ENCODE measurements around the gene LSM3. TPM values are rescaled to one million over a fixed set of nuclear protein-coding genes. Genes with fewer than 3 reads are reported as not detected.

Gene LSM3
- total RNA-seq, 8 experiments from 2014 or later, result 15.5 to 24.5 (median 19.5) TPM

DNA sequence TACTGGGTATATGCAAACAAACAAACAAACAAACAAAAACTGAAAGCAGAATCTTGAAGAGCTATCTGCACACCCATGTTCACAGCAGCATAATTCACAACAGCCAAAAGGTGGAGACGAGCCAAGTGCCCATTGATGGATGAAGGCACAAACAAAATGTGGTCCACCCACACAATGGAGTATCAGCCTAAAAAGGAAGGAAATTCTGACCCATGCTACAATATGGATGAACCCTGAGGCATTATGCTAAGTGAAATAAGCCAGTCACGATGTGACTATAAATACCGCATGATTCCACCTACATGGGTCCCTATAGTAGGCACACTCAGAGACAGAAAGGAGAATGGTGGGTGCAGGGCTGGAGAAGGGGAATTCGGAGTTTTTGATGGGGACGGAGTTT, 24.3 kb upstream of the LSM3 start:
- no peak overlapping the region for H3K27ac ChIP-seq
- H3K4me1 ChIP-seq (replicated peaks in 1 of 2), result no peaks in the 10 kb centered on the region
- peak in 4 of 8 experiments; percentile 29 to 83 (median 71) for ATAC-seq (replicated peaks in 6 of 8)
- 50 to 100% (median 93%) methylated on average over 2 to 5 of the region's 5 CpGs; no CpG with 5 or more reads in 2 of the 10 experiments for WGBS, 10 experiments
- H3K4me3 ChIP-seq, result no peak overlapping the region
- in situ Hi-C loops (cut with MboI; ENCODE audit: low pct_unique_long_range_greater_than_20kb in 2 of 9, low sequenced_read_pairs in 9 of 9, unreplicated experiment in 9 of 9), result no loop called here

DNA sequence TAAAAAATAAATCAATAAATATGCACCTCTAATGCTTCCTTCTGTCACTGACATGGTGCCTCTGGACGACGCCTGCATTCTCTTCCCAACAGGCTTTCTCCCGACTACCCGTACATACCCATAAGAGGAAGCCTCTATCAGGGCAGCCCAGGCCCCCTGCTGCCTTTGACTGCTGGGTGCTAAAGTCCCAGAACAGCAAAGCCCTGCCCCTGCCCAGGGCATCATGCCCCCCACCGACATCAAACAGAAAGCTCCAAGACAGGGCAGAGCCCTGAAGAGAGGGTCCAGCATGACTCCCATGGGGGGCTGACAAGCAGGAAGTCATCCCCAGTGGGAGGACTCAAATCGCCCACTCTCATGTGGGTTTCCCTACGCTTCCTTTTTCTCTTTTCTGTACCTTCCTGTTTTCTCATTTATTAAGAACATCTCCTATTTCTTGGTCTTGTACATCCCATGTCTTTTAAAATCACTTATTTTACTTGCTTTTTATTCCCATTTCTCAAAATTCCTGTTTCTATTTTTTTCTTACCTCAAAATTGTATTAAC, 23.6 kb upstream of the LSM3 start:
- Histone ChIP-seq H3K4me3 (no peak overlapping the region), H3K4me1 (replicated peaks in 1 of 2) (no peaks in the 10 kb centered on the region), H3K27ac (no peak overlapping the region)
- ATAC-seq (replicated peaks in 6 of 8), result no peak
- in situ Hi-C loops (cut with MboI; ENCODE audit: low pct_unique_long_range_greater_than_20kb in 2 of 9, low sequenced_read_pairs in 9 of 9, unreplicated experiment in 9 of 9), result no loop called here
- WGBS, 10 experiments, result 80 to 100% (median 97%) methylated on average over 1 to 5 of the region's 7 CpGs

DNA sequence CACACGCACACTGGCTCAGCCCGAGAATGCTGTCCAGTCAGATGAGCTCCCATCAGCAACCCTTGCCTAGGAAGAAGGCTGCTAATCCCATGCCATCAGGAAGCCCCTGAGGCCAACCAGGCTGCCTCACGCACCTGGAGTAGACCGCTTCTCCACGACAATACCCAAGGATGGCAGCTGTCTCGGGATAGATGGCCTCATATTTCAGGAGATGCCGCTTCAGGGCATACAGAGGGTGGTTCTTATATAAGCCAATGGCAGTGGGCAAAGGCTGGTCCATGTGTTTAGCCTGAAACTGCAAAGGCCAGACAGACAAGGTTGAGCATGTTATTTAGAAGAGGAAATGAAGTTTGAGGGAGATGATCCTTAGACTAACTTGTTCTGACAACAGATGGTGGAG, 22.4 kb upstream of the LSM3 start:
- WGBS, 10 experiments, result 72 to 100% (median 94%) methylated on average over 2 to 5 of the region's 7 CpGs; no CpG with 5 or more reads in 1 of the 10 experiments
- Histone ChIP-seq H3K4me1 (replicated peaks in 1 of 2) (no peaks in the 10 kb centered on the region), H3K4me3 (no peak overlapping the region), H3K27ac (no peak overlapping the region)
- in situ Hi-C loops (cut with MboI; ENCODE audit: low pct_unique_long_range_greater_than_20kb in 2 of 9, low sequenced_read_pairs in 9 of 9, unreplicated experiment in 9 of 9), result no loop called here
- no peak for ATAC-seq (replicated peaks in 6 of 8)

DNA sequence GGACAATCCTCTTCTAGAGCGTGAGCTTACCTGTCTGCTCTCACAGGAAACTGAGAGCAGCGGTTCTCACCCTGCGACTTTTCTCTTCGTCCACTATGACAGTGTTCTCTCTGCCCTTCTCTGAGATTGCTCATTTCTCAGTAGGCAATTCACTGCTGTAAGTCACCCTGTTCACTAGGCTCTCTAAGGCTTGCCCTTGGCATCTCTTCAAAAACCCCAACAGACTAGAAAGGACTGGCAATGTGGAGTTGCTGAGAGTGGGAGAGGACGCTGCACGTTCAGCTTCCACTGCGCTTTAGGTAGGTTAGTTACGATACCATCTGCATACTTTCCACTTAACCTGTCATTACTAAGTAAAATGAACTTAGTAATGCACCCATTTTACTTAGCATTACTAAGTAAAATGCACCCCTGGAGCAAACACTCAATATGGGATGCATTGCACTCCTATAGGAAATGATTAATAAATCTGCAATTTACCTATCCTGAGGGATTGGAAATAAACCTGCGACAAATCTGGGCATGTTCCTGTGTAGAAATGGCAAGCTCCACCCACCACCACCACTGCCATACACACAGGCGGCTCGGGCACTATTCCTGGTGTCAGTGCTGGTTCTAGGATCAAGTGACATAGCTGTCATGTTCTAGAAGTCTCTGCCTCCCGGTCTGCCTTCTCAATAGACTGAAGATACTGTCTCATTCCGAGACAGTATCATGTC, 21.6 kb upstream of the LSM3 start:
- Histone ChIP-seq H3K4me3 (no peak overlapping the region), H3K4me1 (replicated peaks in 1 of 2) (no peaks in the 10 kb centered on the region), H3K27ac (no peak overlapping the region)
- no peak for ATAC-seq (replicated peaks in 6 of 8)
- WGBS, 10 experiments, result 80 to 100% (median 96%) methylated on average over 1 to 11 of the region's 13 CpGs; no CpG with 5 or more reads in 1 of the 10 experiments
- in situ Hi-C loops (cut with MboI; ENCODE audit: low pct_unique_long_range_greater_than_20kb in 2 of 9, low sequenced_read_pairs in 9 of 9, unreplicated experiment in 9 of 9), result no loop called here

DNA sequence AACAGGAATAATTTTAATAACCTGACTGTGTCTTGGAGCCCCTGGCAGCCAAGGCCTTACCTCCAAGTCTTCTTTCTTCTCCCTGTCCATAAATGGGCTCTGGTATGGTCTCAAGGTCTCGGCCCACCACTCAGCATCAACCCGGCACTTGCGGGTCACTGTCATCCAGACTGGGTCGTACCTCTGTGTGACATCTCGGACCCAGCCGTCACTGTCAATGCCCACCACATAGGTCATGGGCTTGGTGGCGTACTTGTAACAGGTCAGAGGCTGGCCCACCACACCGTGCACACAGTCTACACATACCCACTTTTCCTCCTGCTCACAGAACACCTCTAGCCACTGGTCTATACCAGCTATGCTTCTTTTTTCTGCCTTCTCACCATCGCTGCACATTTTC, 20.7 kb upstream of the LSM3 start:
- H3K4me1 ChIP-seq (replicated peaks in 1 of 2), result no peaks in the 10 kb centered on the region
- WGBS, 10 experiments, result 84 to 100% (median 97%) methylated on average over 1 to 9 of the region's 9 CpGs; no CpG with 5 or more reads in 5 of the 10 experiments

DNA sequence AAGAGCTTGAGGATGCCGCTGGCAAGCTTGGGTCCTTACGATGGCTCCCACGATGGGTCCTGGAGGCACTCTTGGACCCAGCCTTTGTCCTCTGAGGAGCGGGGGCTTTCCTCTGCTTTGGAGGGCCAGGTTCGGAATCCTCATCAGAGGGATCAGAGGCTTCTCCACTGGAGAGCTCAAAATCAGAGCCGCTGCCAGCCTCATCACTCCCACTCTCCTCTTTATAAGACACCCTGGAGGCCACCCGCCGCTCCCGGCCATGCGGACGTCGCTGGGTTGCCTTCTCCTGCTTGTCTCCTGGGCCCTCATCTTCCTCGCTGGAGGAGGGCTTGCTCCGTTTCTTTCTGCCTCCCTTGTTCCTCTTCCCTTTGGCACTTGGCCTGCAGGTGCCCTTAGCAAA, 20.2 kb upstream of the LSM3 start:
- in situ Hi-C loops (cut with MboI; ENCODE audit: low pct_unique_long_range_greater_than_20kb in 2 of 9, low sequenced_read_pairs in 9 of 9, unreplicated experiment in 9 of 9), result no loop called here
- ATAC-seq (replicated peaks in 6 of 8), result no peak
- no peak overlapping the region for H3K4me3 ChIP-seq
- 85 to 100% (median 99%) methylated on average over 1 to 10 of the region's 14 CpGs; no CpG with 5 or more reads in 2 of the 10 experiments for WGBS, 10 experiments
- H3K4me1 ChIP-seq (replicated peaks in 1 of 2), result no peaks in the 10 kb centered on the region
- no peak overlapping the region for H3K27ac ChIP-seq

More for the DNA sequence above, 20.7 kb upstream of the LSM3 start:
- ATAC-seq (replicated peaks in 6 of 8), result no peak
- Histone ChIP-seq H3K4me3 (no peak overlapping the region), H3K27ac (no peak overlapping the region)
- in situ Hi-C loops (cut with MboI; ENCODE audit: low pct_unique_long_range_greater_than_20kb in 2 of 9, low sequenced_read_pairs in 9 of 9, unreplicated experiment in 9 of 9), result no loop called here

DNA sequence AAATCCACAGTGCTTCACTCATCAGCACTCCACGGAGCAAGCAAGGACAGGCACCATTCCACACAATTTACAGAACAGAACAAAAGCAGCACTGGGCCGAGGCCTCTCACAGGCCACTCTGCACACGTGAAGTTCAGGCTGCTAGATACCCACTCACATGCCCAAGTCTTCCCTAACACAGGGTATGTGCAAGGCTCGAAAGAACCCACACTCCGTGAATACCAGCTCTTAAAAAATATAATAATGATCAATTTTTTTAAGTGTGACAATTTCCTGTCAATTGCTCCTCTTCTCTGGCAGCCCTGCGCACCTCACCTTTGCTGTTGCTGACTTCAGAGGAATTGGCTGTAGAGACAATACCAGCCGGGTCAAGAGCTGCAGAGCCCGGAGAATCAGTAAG, 19.2 kb upstream of the LSM3 start:
- WGBS, 10 experiments, result 87 to 100% (median 94%) methylated on average over 1 to 5 of the region's 8 CpGs; no CpG with 5 or more reads in 1 of the 10 experiments
- Histone ChIP-seq H3K4me3 (no peak overlapping the region), H3K27ac (no peak overlapping the region), H3K4me1 (replicated peaks in 1 of 2) (no peaks in the 10 kb centered on the region)
- no peak for ATAC-seq (replicated peaks in 6 of 8)
- in situ Hi-C loops (cut with MboI; ENCODE audit: low pct_unique_long_range_greater_than_20kb in 2 of 9, low sequenced_read_pairs in 9 of 9, unreplicated experiment in 9 of 9), result no loop called here

DNA sequence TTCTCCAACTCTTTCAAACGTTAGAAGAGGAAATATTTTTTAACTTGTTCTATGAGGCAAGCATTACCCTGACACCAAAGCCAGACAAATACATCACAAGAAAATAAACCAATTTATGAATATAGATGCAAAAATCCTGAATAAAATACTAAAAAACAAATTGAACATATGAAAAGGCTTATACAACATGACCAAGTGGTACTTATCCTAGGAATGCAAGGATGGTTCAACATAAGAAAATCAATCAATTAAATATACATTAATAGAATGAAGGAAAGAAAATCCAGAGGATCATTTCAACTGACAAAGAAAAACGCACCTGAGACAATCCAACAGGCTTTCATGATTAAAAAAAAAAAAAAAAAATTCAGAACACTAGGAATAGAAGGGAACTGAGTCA, 17.3 kb upstream of the LSM3 start:
- no peak overlapping the region for H3K27ac ChIP-seq
- no peak overlapping the region for H3K4me3 ChIP-seq
- no peaks in the 10 kb centered on the region for H3K4me1 ChIP-seq (replicated peaks in 1 of 2)
- WGBS, 10 experiments, result 80 to 100% (median 98%) methylated on average over 1 to 2 of the region's 2 CpGs
- in situ Hi-C loops (cut with MboI; ENCODE audit: low pct_unique_long_range_greater_than_20kb in 2 of 9, low sequenced_read_pairs in 9 of 9, unreplicated experiment in 9 of 9), result no loop called here
- no peak for ATAC-seq (replicated peaks in 6 of 8)

DNA sequence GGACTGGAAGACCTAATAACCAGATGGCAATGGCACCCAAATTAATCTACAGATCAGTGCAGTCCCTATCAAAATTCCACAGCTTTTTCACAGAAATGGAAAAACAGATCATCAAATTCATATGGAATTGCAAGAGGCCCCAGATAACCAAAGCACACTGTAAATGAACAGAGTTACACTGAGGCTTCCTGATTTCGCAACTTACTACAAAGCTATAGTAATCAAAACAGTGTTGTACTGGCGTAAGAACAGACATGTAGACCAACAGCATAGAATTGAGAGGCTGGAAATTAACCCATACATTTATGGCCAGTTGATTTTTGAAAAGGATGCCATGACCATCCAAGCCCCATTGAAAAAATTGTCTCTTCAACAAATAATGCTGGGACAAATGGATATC, 16.4 kb upstream of the LSM3 start:
- WGBS, 10 experiments, result 75 to 100% (median 100%) methylated on average over 1 to 2 of the region's 2 CpGs; no CpG with 5 or more reads in 1 of the 10 experiments

DNA sequence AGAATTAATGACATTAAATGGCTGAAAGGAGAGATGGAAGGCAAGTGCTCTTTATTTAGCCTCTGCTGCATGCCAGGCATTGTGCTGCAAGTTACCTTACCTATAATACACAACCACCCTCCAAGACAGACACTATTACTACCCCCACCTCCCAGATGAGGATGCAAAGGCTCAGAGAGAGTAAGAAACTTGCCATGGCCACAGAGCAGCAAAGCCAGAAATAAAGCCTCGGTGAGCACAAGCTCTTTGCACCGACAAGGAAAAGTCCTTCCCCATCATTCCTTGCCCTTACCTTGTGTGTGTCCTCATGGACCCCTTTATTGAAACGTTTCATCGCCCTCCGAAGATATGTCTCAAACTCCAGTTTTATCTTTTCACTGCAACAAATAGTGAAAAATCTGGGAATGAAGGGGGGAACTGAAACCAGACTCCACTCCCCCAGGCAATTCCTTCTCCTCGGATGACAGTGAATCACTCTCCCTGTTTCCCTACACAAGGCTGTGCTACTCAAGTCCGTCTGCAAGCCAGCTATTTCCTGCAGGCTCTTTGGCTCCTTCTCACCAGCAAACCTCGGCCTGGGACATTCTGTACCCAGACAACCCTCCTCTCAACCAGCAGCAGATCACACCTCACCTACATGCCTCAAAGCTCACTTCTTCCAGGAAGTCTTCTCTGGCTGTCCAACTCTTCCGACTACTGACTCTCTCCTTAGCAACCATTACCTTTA, 11.6 kb upstream of the LSM3 start:
- WGBS, 10 experiments, result 33 to 100% (median 95%) methylated on average over 1 to 9 of the region's 9 CpGs; no CpG with 5 or more reads in 2 of the 10 experiments
- H3K4me1 ChIP-seq (replicated peaks in 1 of 2), result no peaks in the 10 kb centered on the region
- no peak overlapping the region for H3K27ac ChIP-seq
- in situ Hi-C loops (cut with MboI; ENCODE audit: low pct_unique_long_range_greater_than_20kb in 2 of 9, low sequenced_read_pairs in 9 of 9, unreplicated experiment in 9 of 9), result no loop called here
- no peak overlapping the region for H3K4me3 ChIP-seq
- no peak for ATAC-seq (replicated peaks in 6 of 8)

More for the DNA sequence above, 16.4 kb upstream of the LSM3 start:
- Histone ChIP-seq H3K4me1 (replicated peaks in 1 of 2) (no peaks in the 10 kb centered on the region), H3K27ac (no peak overlapping the region), H3K4me3 (no peak overlapping the region)
- no peak for ATAC-seq (replicated peaks in 6 of 8)
- in situ Hi-C loops (cut with MboI; ENCODE audit: low pct_unique_long_range_greater_than_20kb in 2 of 9, low sequenced_read_pairs in 9 of 9, unreplicated experiment in 9 of 9), result no loop called here

DNA sequence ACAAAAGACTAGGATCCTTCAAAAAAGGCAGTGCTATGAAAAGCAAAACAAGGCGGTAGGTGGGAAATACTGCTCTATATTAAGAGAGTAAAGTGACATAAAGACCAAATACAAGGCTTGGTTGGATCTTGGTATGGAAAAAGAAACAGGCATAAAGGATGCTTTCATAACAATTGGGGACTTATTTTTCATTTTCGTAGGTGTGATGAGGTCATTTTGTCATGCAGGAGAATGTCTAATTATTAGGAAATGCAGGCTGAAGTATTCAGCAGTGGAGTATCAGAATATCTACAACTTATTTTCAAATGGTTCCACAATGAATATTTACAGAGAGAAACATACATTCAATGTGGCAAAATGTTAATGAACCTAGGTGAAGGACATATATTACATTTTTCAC, 9.2 kb upstream of the LSM3 start:
- in situ Hi-C loops (cut with MboI; ENCODE audit: low pct_unique_long_range_greater_than_20kb in 2 of 9, low sequenced_read_pairs in 9 of 9, unreplicated experiment in 9 of 9), result no loop called here
- WGBS, 10 experiments, result 63 to 100% (median 86%) methylated on average over 1 to 2 of the region's 2 CpGs
- no peak for ATAC-seq (replicated peaks in 6 of 8)
- Histone ChIP-seq H3K4me1 (replicated peaks in 1 of 2) (peaks cover 0 to 2% of the 10 kb centered on the region in 2 donors), H3K27ac (no peak overlapping the region), H3K4me3 (no peak overlapping the region)

DNA sequence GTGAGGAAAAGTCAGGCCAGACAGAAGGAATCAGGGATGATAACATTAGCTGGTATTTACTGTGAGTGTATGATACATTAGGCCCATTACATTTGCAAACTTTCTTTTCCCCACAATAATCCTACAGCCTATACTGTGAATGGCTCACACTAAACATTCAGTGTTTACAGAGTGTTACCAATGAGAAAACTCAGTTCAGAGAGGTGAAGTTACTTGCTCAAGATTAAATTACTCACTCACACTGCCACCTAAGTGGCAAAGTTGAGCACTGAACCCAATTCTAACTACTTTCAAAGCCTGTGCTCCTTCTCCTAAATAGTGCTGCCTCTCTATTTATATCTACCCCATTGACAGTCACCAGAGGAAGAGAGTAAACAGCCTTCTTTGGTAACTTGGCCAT, 8.7 kb upstream of the LSM3 start:
- in situ Hi-C loops (cut with MboI; ENCODE audit: low pct_unique_long_range_greater_than_20kb in 2 of 9, low sequenced_read_pairs in 9 of 9, unreplicated experiment in 9 of 9), result no loop called here
- H3K4me1 ChIP-seq (replicated peaks in 1 of 2), result peaks cover 0 to 2% of the 10 kb centered on the region in 2 donors
- H3K4me3 ChIP-seq, result no peak overlapping the region
- no peak overlapping the region for H3K27ac ChIP-seq
- no peak for ATAC-seq (replicated peaks in 6 of 8)

DNA sequence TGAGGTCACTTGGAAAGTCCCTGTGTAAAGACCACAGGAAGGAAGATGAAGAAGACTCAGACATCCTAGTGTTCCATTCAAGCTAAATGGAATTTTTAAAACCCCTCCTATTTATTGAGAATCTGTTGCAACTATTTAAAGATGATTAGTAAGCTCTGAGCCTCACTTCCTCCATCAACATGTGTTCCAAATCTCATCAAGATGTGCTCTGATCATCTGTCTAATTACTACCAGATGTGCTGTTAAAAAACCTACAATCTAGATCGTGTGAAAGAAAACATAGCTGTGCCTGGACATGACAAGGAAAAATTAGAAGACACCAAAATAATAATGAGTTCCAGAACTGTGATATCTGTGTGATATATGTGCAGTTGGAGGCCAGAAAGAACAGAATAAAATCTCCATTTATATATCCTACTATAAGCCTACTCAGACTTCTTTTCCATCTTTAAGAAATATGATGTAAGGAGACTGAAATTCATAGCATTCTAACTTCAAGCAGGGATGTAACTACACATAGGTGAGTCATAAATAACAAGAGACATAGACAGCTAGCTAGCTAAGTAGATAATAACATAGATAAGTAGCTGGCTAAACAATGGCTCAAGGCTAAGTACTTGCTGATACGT, 8.0 kb upstream of the LSM3 start:
- peak in 3 of 8 experiments; percentile 23 to 42 (median 36) for ATAC-seq (replicated peaks in 6 of 8)
- in situ Hi-C loops (cut with MboI; ENCODE audit: low pct_unique_long_range_greater_than_20kb in 2 of 9, low sequenced_read_pairs in 9 of 9, unreplicated experiment in 9 of 9), result no loop called here
- Histone ChIP-seq H3K27ac (no peak overlapping the region), H3K4me1 (replicated peaks in 1 of 2) (peaks cover 0 to 2% of the 10 kb centered on the region in 2 donors), H3K4me3 (no peak overlapping the region)
- 6 to 100% (median 86%) methylated on average over 1 to 2 of the region's 2 CpGs for WGBS, 10 experiments
